ENCODE results near the gene STXBP1. TPM values are rescaled to one million over a fixed set of nuclear protein-coding genes. Genes with fewer than 3 reads are reported as not detected.

STXBP1 gene
- total RNA-seq, 1 donor from 2014 or later = 5.2 TPM

- Histone ChIP-seq H3K36me3 (ENCODE audit: control insufficient read depth in 3 of 3, insufficient read depth in 3 of 3, low read length in 3 of 3) (peaks cover 3 to 21% (median 18%) of the 10 kb centered on the region in 3 donors), H3K9ac (ENCODE audit: low read depth in 1 of 3, low read length in 3 of 3) (no peak overlapping the region), H3K4me3 (ENCODE audit: low read length in 3 of 3) (no peak overlapping the region), H3K27me3 (ENCODE audit: control insufficient read depth in 3 of 3, insufficient read depth in 3 of 3, low read length in 3 of 3) (no peaks in the 10 kb centered on the region), H3K9me3 (ENCODE audit: control insufficient read depth in 3 of 3, low read length in 3 of 3) (no peaks in the 10 kb centered on the region), H3K27ac (ENCODE audit: low read depth, low read length) (no peak overlapping the region), H3K4me1 (ENCODE audit: control insufficient read depth in 3 of 3, insufficient read depth in 3 of 3, low read length in 3 of 3) (no peaks in the 10 kb centered on the region)
Measured at GRCh38 chr9:127650518-127650917, 38.4 kb downstream of the STXBP1 start.

DNA sequence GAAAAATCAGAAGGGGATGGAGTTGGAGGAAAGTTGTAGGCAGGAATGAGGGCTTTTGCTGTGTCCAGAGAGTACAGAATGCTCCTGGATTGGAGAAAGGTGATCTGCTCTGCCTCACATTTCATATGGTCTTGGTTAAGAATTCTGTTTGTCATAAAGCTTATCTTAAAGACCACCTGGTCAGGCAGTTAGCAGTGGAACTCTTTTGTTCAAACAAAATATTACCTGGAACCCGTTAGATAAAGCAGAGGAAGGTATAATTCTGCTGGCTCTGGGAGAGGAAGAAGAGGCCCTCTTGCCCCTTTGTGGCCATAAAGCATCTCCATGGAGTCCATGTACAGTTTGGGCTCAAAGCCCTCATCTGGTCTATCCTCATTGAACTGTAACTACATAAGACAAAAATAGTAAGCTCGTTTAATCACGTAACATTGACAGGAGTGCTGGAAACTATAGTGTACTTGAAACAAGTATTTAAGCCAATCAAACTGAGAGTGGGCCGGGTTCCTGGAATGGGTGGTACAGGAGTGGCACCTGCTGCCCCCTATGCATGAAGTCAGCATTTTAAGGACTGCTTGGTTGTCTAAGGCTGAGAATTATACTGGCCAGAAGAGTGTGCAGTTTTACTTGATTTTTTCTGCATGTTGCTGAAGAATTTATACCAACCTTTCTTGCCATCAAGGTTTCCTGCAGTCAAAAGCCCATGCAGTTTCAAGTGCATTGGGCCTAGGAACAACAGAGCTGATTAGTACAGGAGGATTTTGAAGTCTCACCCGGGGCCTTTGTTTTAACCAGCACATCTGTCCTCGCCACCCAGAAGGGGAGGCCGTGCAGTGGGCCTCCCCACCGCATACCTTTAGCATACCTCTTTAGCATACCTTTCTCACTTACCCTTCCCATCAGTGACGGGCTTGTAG, 39.9 kb downstream of the STXBP1 start:
- Histone ChIP-seq H3K27me3 (ENCODE audit: control insufficient read depth in 3 of 3, insufficient read depth in 3 of 3, low read length in 3 of 3) (no peaks in the 10 kb centered on the region), H3K9me3 (ENCODE audit: control insufficient read depth in 3 of 3, low read length in 3 of 3) (no peaks in the 10 kb centered on the region), H3K4me1 (ENCODE audit: control insufficient read depth in 3 of 3, insufficient read depth in 3 of 3, low read length in 3 of 3) (no peaks in the 10 kb centered on the region), H3K36me3 (ENCODE audit: control insufficient read depth in 3 of 3, insufficient read depth in 3 of 3, low read length in 3 of 3) (peaks cover 3 to 21% (median 18%) of the 10 kb centered on the region in 3 donors), H3K27ac (ENCODE audit: low read depth, low read length) (no peak overlapping the region), H3K4me3 (ENCODE audit: low read length in 3 of 3) (no peak overlapping the region), H3K9ac (ENCODE audit: low read depth in 1 of 3, low read length in 3 of 3) (no peak overlapping the region)

DNA sequence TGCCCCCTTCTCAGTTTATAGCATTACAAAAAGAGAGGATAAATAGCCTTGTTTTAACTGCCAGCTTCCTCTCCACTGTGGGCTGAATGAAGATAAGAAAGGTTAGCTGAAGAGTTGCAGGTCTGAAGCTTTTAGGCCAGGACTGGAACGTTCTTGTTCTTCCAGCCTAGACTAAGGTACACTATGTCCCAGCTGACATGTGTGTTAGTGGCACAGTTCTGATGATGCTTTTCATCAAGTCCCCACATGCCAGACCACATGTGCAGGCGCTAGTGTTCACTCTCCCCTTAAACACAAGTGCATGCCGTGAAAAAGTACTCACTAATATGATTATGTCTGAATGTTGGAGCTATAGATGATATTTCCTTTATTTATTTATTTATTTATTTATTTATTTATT, 40.7 kb downstream of the STXBP1 start:
- H3K36me3 ChIP-seq (ENCODE audit: control insufficient read depth in 3 of 3, insufficient read depth in 3 of 3, low read length in 3 of 3) = peaks cover 3 to 21% (median 20%) of the 10 kb centered on the region in 3 donors

DNA sequence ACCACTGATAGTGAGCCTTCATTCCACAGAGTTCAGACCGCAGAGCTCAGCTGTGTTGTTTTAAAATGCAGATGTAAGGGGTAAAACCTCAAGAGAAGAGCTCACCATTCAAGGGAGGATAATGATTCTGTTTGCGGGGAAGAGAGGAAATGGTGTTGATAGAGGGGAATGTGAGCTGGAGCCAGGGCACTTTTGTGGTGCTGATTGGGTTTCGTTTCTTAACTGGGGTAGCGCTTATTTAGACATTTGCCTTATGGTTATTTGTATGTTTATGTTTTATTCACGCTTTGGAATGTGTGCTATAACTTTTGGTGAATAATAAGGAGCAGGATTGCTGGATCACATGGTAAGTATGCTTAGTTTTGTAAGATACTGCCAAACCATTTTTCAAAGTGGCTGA, 42.5 kb downstream of the STXBP1 start:
- no peak overlapping the region for H3K4me3 ChIP-seq (ENCODE audit: low read length in 3 of 3)
- no peak overlapping the region for H3K27ac ChIP-seq (ENCODE audit: low read depth, low read length)
- peaks cover 7 to 23% (median 21%) of the 10 kb centered on the region in 3 donors for H3K36me3 ChIP-seq (ENCODE audit: control insufficient read depth in 3 of 3, insufficient read depth in 3 of 3, low read length in 3 of 3)
- H3K9ac ChIP-seq (ENCODE audit: low read depth in 1 of 3, low read length in 3 of 3) = no peak overlapping the region
- no peaks in the 10 kb centered on the region for H3K27me3 ChIP-seq (ENCODE audit: control insufficient read depth in 3 of 3, insufficient read depth in 3 of 3, low read length in 3 of 3)
- H3K4me1 ChIP-seq (ENCODE audit: control insufficient read depth in 3 of 3, insufficient read depth in 3 of 3, low read length in 3 of 3) = no peaks in the 10 kb centered on the region
- no peaks in the 10 kb centered on the region for H3K9me3 ChIP-seq (ENCODE audit: control insufficient read depth in 3 of 3, low read length in 3 of 3)

More for the DNA sequence above, 40.7 kb downstream of the STXBP1 start:
- H3K4me1 ChIP-seq (ENCODE audit: control insufficient read depth in 3 of 3, insufficient read depth in 3 of 3, low read length in 3 of 3) = no peaks in the 10 kb centered on the region
- H3K9me3 ChIP-seq (ENCODE audit: control insufficient read depth in 3 of 3, low read length in 3 of 3) = no peaks in the 10 kb centered on the region
- H3K27ac ChIP-seq (ENCODE audit: low read depth, low read length) = no peak overlapping the region
- H3K4me3 ChIP-seq (ENCODE audit: low read length in 3 of 3) = no peak overlapping the region
- no peak overlapping the region for H3K9ac ChIP-seq (ENCODE audit: low read depth in 1 of 3, low read length in 3 of 3)
- no peaks in the 10 kb centered on the region for H3K27me3 ChIP-seq (ENCODE audit: control insufficient read depth in 3 of 3, insufficient read depth in 3 of 3, low read length in 3 of 3)

DNA sequence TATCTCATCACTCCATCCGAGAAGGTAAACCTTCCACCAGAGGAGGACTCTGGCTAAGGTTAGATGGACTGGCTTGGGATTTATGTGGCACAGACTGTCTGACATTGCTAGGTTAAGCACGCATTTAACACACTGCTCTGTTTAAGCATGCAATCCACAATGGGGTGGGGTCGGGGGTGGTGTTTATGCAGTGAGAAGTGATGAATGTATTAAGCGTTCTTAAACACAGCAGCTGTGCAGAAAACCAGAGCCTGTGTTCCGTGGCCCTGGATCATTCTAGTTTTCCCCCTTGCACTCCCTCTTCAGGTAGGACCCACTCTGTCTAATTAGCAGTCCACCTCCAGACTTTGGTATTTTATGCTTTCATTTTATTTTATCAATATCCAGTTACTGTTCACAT, 46.4 kb downstream of the STXBP1 start:
- Histone ChIP-seq H3K4me1 (ENCODE audit: control insufficient read depth in 3 of 3, insufficient read depth in 3 of 3, low read length in 3 of 3) (no peaks in the 10 kb centered on the region), H3K9me3 (ENCODE audit: control insufficient read depth in 3 of 3, low read length in 3 of 3) (no peaks in the 10 kb centered on the region), H3K9ac (ENCODE audit: low read depth in 1 of 3, low read length in 3 of 3) (no peak overlapping the region), H3K27me3 (ENCODE audit: control insufficient read depth in 3 of 3, insufficient read depth in 3 of 3, low read length in 3 of 3) (no peaks in the 10 kb centered on the region), H3K36me3 (ENCODE audit: control insufficient read depth in 3 of 3, insufficient read depth in 3 of 3, low read length in 3 of 3) (peaks cover 20 to 43% (median 30%) of the 10 kb centered on the region in 3 donors), H3K4me3 (ENCODE audit: low read length in 3 of 3) (no peak overlapping the region), H3K27ac (ENCODE audit: low read depth, low read length) (no peak overlapping the region)

DNA sequence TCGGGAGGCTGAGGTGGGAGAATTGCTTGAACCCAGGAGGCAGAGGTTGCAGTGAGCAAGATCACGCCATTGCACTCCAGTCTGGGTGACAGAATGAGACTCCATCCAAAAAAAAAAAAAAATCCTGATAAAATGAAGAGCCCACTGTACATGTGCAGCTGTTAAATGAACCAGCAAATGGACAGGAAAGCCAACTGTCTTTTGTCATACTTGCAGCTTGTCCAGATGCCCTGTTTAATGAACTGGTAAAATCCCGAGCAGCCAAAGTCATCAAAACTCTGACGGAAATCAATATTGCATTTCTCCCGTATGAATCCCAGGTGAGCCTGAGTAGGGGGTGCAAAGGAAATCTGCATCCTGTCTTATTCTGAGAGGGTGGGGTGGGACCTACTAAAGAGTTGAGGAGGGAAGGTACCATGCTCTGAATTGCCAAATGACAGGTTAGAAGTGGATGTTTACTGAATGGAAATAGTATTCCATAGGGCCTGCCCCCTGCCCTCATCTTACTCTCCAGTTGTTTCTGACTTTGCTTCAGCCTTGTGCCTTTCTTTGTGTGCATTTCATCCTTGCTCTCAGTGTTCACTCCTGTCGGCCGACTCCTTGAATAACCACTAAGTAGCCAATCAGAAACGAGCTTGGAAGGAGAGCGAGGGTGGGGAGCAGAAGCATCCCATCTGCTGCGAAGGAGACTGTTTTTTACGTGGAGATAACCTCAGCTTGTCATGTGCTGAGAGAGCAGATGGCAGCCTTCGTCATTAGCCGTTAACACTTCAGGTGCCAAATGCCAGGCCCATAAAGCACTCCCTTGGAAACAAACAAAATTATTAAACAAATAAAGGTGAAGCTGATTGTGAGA, 49.0 kb downstream of the STXBP1 start:
- Histone ChIP-seq H3K9me3 (ENCODE audit: control insufficient read depth in 3 of 3, low read length in 3 of 3) (no peaks in the 10 kb centered on the region), H3K4me1 (ENCODE audit: control insufficient read depth in 3 of 3, insufficient read depth in 3 of 3, low read length in 3 of 3) (peaks cover 0 to 7% (median 0%) of the 10 kb centered on the region in 3 donors), H3K36me3 (ENCODE audit: control insufficient read depth in 3 of 3, insufficient read depth in 3 of 3, low read length in 3 of 3) (peaks cover 32 to 50% (median 36%) of the 10 kb centered on the region in 3 donors), H3K27me3 (ENCODE audit: control insufficient read depth in 3 of 3, insufficient read depth in 3 of 3, low read length in 3 of 3) (no peaks in the 10 kb centered on the region), H3K27ac (ENCODE audit: low read depth, low read length) (no peak overlapping the region), H3K4me3 (ENCODE audit: low read length in 3 of 3) (no peak overlapping the region), H3K9ac (ENCODE audit: low read depth in 1 of 3, low read length in 3 of 3) (no peak overlapping the region)

GRCh38 chr9:127662617-127663016, 50.5 kb downstream of the STXBP1 start:
- no peaks in the 10 kb centered on the region for H3K27me3 ChIP-seq (ENCODE audit: control insufficient read depth in 3 of 3, insufficient read depth in 3 of 3, low read length in 3 of 3)
- H3K9me3 ChIP-seq (ENCODE audit: control insufficient read depth in 3 of 3, low read length in 3 of 3) = no peaks in the 10 kb centered on the region
- peaks cover 0 to 7% (median 0%) of the 10 kb centered on the region in 3 donors for H3K4me1 ChIP-seq (ENCODE audit: control insufficient read depth in 3 of 3, insufficient read depth in 3 of 3, low read length in 3 of 3)
- H3K4me3 ChIP-seq (ENCODE audit: low read length in 3 of 3) = no peak overlapping the region
- peaks cover 34 to 51% (median 36%) of the 10 kb centered on the region in 3 donors for H3K36me3 ChIP-seq (ENCODE audit: control insufficient read depth in 3 of 3, insufficient read depth in 3 of 3, low read length in 3 of 3)
- no peak overlapping the region for H3K27ac ChIP-seq (ENCODE audit: low read depth, low read length)
- no peak overlapping the region for H3K9ac ChIP-seq (ENCODE audit: low read depth in 1 of 3, low read length in 3 of 3)

DNA sequence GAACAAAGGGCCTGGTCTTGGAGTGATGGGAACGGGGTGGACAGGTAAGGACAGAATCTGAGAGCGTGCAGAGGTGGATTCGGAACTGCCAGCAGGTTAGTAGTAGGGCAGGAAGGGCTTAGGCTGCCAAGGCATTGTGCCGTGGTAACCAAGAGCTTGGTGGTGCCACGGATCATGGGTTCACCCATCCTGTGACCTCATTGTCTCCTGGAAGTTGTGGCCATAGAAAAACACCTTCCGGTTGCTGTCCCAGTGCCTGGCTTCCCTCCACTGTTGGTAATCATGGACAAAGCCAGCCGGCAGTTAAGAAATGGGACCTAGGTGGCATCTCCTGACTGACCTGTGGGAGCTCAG, 52.2 kb downstream of the STXBP1 start:
- Histone ChIP-seq H3K9me3 (ENCODE audit: control insufficient read depth in 3 of 3, low read length in 3 of 3) (no peaks in the 10 kb centered on the region), H3K36me3 (ENCODE audit: control insufficient read depth in 3 of 3, insufficient read depth in 3 of 3, low read length in 3 of 3) (peaks cover 39 to 56% (median 40%) of the 10 kb centered on the region in 3 donors)

GRCh38 chr9:127664678-127665507, 52.8 kb downstream of the STXBP1 start:
- Histone ChIP-seq H3K4me3 (ENCODE audit: low read length in 3 of 3) (no peak overlapping the region), H3K27me3 (ENCODE audit: control insufficient read depth in 3 of 3, insufficient read depth in 3 of 3, low read length in 3 of 3) (no peaks in the 10 kb centered on the region), H3K36me3 (ENCODE audit: control insufficient read depth in 3 of 3, insufficient read depth in 3 of 3, low read length in 3 of 3) (peaks cover 35 to 56% (median 37%) of the 10 kb centered on the region in 3 donors), H3K27ac (ENCODE audit: low read depth, low read length) (no peak overlapping the region), H3K9me3 (ENCODE audit: control insufficient read depth in 3 of 3, low read length in 3 of 3) (no peaks in the 10 kb centered on the region), H3K4me1 (ENCODE audit: control insufficient read depth in 3 of 3, insufficient read depth in 3 of 3, low read length in 3 of 3) (peaks cover 0 to 7% (median 0%) of the 10 kb centered on the region in 3 donors), H3K9ac (ENCODE audit: low read depth in 1 of 3, low read length in 3 of 3) (peak overlapping the region in 1 of 3 donors; percentile 33)

More for the DNA sequence above, 52.2 kb downstream of the STXBP1 start:
- Histone ChIP-seq H3K4me1 (ENCODE audit: control insufficient read depth in 3 of 3, insufficient read depth in 3 of 3, low read length in 3 of 3) (peaks cover 0 to 7% (median 0%) of the 10 kb centered on the region in 3 donors), H3K9ac (ENCODE audit: low read depth in 1 of 3, low read length in 3 of 3) (peak overlapping the region in 1 of 3 donors; percentile 33), H3K4me3 (ENCODE audit: low read length in 3 of 3) (no peak overlapping the region), H3K27ac (ENCODE audit: low read depth, low read length) (no peak overlapping the region), H3K27me3 (ENCODE audit: control insufficient read depth in 3 of 3, insufficient read depth in 3 of 3, low read length in 3 of 3) (no peaks in the 10 kb centered on the region)

Data from skeletal muscle tissue (tissue), 4 donors.